Mesendoderm (in vitro differentiated cells): ENCODE data around the gene CRIM1.

Experiments
- DNase-seq: peaks from one replicate; pipeline ENCODE4 v3.0.0; 2013
- H2AK5ac ChIP-seq: 2 replicates; pipeline ENCODE4 v1.6.1; 2013; ENCODE audit warnings: low read length, inconsistent platforms
- H2BK120ac ChIP-seq: 2 replicates; pipeline ENCODE4 v1.6.1; 2013; ENCODE audit warnings: low read depth, mild to moderate bottlenecking, low read length, moderate library complexity, mixed read lengths
- H2BK15ac ChIP-seq: replicated peaks from 2 replicates; pipeline ENCODE4 v1.6.1; 2013; ENCODE audit warnings: low read depth, mild to moderate bottlenecking, moderate library complexity
- H2BK5ac ChIP-seq: 2 replicates; pipeline ENCODE4 v1.6.1; 2013; ENCODE audit warnings: low read length, inconsistent platforms
- H3K18ac ChIP-seq: 2 replicates; pipeline ENCODE4 v1.6.1; 2013; ENCODE audit warnings: mild to moderate bottlenecking, low read length, mixed read lengths
- H3K23ac ChIP-seq: one replicate; pipeline ENCODE4 v1.6.1; 2013; ENCODE audit warnings: low read length
- H3K27ac ChIP-seq: 2 replicates; pipeline ENCODE4 v1.5.1; 2013; ENCODE audit warnings: low read depth, mild to moderate bottlenecking, inconsistent platforms, low read length, moderate library complexity
- H3K27me3 ChIP-seq: 2 replicates; pipeline ENCODE4 v1.6.1; 2013; ENCODE audit warnings: low read length, control low read depth, mild to moderate bottlenecking, inconsistent platforms; ENCODE audit not compliant: insufficient read depth, poor library complexity
- H3K36me3 ChIP-seq: 2 replicates; pipeline ENCODE4 v1.6.1; 2013; ENCODE audit warnings: low read length, inconsistent platforms; ENCODE audit not compliant: control insufficient read depth, insufficient read depth
- H3K4ac ChIP-seq: one replicate; pipeline ENCODE4 v1.6.1; 2013; ENCODE audit warnings: low read depth, mild to moderate bottlenecking, low read length, moderate library complexity
- H3K4me1 ChIP-seq: 2 replicates; pipeline ENCODE4 v1.6.1; 2013; ENCODE audit warnings: low read depth, low read length, inconsistent platforms; ENCODE audit not compliant: control insufficient read depth
- H3K4me2 ChIP-seq: 2 replicates; pipeline ENCODE4 v1.6.1; 2013; ENCODE audit warnings: low read length
- H3K4me3 ChIP-seq: 2 replicates; pipeline ENCODE4 v1.5.1; 2013; ENCODE audit warnings: mild to moderate bottlenecking, low read length
- H3K56ac ChIP-seq: one replicate; pipeline ENCODE4 v1.6.1; 2013; ENCODE audit warnings: low read length
- H3K79me1 ChIP-seq: 2 replicates; pipeline ENCODE4 v1.6.1; 2013; ENCODE audit warnings: low read length, inconsistent platforms
- H3K79me2 ChIP-seq: 2 replicates; pipeline ENCODE4 v1.6.1; 2013; ENCODE audit warnings: mild to moderate bottlenecking, low read length; ENCODE audit not compliant: control insufficient read depth, insufficient read depth
- H3K9ac ChIP-seq: 2 replicates; pipeline ENCODE4 v1.6.1; 2013; ENCODE audit warnings: low read length, inconsistent platforms
- H4K5ac ChIP-seq: one replicate; pipeline ENCODE4 v1.6.1; 2013; ENCODE audit warnings: low read length
- H4K8ac ChIP-seq: one replicate; pipeline ENCODE4 v1.6.1; 2013; ENCODE audit warnings: low read depth, mild to moderate bottlenecking, control low read depth, low read length, moderate library complexity
- WGBS: extraction: QIAGEN DNeasy Blood & Tissue Kit; methylation state at CpG from one replicate; pipeline ENCODE4 v1.1.7; 2013; ENCODE audit warnings: low lambda C conversion rate, missing lambda C conversion rate; ENCODE audit not compliant: insufficient coverage; ENCODE audit errors: extremely low coverage; 5-methylcytosine and 5-hydroxymethylcytosine counted together

The CRIM1 gene

GRCh38 chr2:36578343-36579296, 223.0 kb downstream of the CRIM1 start:
- DNase-seq, result no peak
- H3K4me3 ChIP-seq, result no peak overlapping the region
- H4K5ac ChIP-seq, result no peak overlapping the region
- no peak overlapping the region for H3K23ac ChIP-seq
- no peaks in the 10 kb centered on the region for H3K4me1 ChIP-seq
- H3K79me2 ChIP-seq, result no peaks in the 10 kb centered on the region
- H3K27ac ChIP-seq, result no peak overlapping the region
- no peak overlapping the region for H3K9ac ChIP-seq
- no peak overlapping the region for H2BK5ac ChIP-seq
- H2BK120ac ChIP-seq, result no peak overlapping the region
- no peak overlapping the region for H3K56ac ChIP-seq
- H3K4ac ChIP-seq, result no peak overlapping the region
- no peaks in the 10 kb centered on the region for H3K36me3 ChIP-seq
- no peak overlapping the region for H3K18ac ChIP-seq
- WGBS, result no CpG with 5 or more reads among the region's 10 CpGs
- no peaks in the 10 kb centered on the region for H3K79me1 ChIP-seq
- no peaks in the 10 kb centered on the region for H3K27me3 ChIP-seq
- no peak overlapping the region for H2AK5ac ChIP-seq
- no peak overlapping the region for H3K4me2 ChIP-seq
- no peak overlapping the region for H2BK15ac ChIP-seq
- H4K8ac ChIP-seq, result no peak overlapping the region

GRCh38 chr2:36579297-36579664, 223.7 kb downstream of the CRIM1 start:
- Histone ChIP-seq H4K8ac (no peak overlapping the region), H2AK5ac (no peak overlapping the region), H3K79me2 (no peaks in the 10 kb centered on the region), H3K18ac (no peak overlapping the region), H3K23ac (no peak overlapping the region), H3K4me3 (no peak overlapping the region), H3K4ac (no peak overlapping the region), H3K56ac (no peak overlapping the region), H3K36me3 (no peaks in the 10 kb centered on the region), H3K79me1 (no peaks in the 10 kb centered on the region), H2BK5ac (no peak overlapping the region), H3K9ac (no peak overlapping the region), H3K27me3 (no peaks in the 10 kb centered on the region), H2BK15ac (no peak overlapping the region), H3K27ac (no peak overlapping the region), H4K5ac (no peak overlapping the region), H3K4me1 (no peaks in the 10 kb centered on the region), H3K4me2 (no peak overlapping the region), H2BK120ac (no peak overlapping the region)
- DNase-seq, result no peak

GRCh38 chr2:36582538-36582937, 227.0 kb downstream of the CRIM1 start:
- Histone ChIP-seq H2AK5ac (no peak overlapping the region), H2BK15ac (no peak overlapping the region), H3K27me3 (no peaks in the 10 kb centered on the region), H3K79me1 (no peaks in the 10 kb centered on the region), H3K9ac (no peak overlapping the region), H3K36me3 (no peaks in the 10 kb centered on the region), H3K23ac (no peak overlapping the region), H3K4ac (no peak overlapping the region), H3K18ac (no peak overlapping the region), H3K4me2 (no peak overlapping the region), H3K79me2 (no peaks in the 10 kb centered on the region), H2BK5ac (no peak overlapping the region), H2BK120ac (no peak overlapping the region), H4K8ac (no peak overlapping the region), H3K4me1 (no peaks in the 10 kb centered on the region), H3K56ac (no peak overlapping the region), H4K5ac (no peak overlapping the region), H3K4me3 (no peak overlapping the region), H3K27ac (no peak overlapping the region)
- no peak for DNase-seq
- WGBS, result no CpG with 5 or more reads among the region's 5 CpGs

GRCh38 chr2:36582951-36583350, 227.4 kb downstream of the CRIM1 start:
- no peak overlapping the region for H2BK15ac ChIP-seq

GRCh38 chr2:36584148-36584794, 228.7 kb downstream of the CRIM1 start:
- Histone ChIP-seq H2AK5ac (no peak overlapping the region), H2BK120ac (no peak overlapping the region), H3K4me2 (no peak overlapping the region), H3K56ac (no peak overlapping the region), H3K4me3 (no peak overlapping the region), H3K4me1 (no peaks in the 10 kb centered on the region), H3K27ac (no peak overlapping the region), H4K5ac (no peak overlapping the region), H3K36me3 (no peaks in the 10 kb centered on the region), H3K79me1 (no peaks in the 10 kb centered on the region), H3K18ac (no peak overlapping the region), H3K27me3 (no peaks in the 10 kb centered on the region), H3K79me2 (no peaks in the 10 kb centered on the region), H4K8ac (no peak overlapping the region), H3K4ac (no peak overlapping the region), H3K9ac (no peak overlapping the region), H3K23ac (no peak overlapping the region), H2BK15ac (no peak overlapping the region), H2BK5ac (no peak overlapping the region)
- no peak for DNase-seq
- WGBS, result no CpG with 5 or more reads among the region's 1 CpG

More at GRCh38 chr2:36582951-36583350, 227.4 kb downstream of the CRIM1 start:
- Histone ChIP-seq H3K9ac (no peak overlapping the region), H2AK5ac (no peak overlapping the region), H3K27me3 (no peaks in the 10 kb centered on the region), H4K8ac (no peak overlapping the region), H2BK5ac (no peak overlapping the region), H3K23ac (no peak overlapping the region), H3K18ac (no peak overlapping the region), H3K4ac (no peak overlapping the region), H3K36me3 (no peaks in the 10 kb centered on the region), H3K4me2 (no peak overlapping the region), H3K56ac (no peak overlapping the region), H3K27ac (no peak overlapping the region), H4K5ac (no peak overlapping the region), H3K4me3 (no peak overlapping the region), H3K4me1 (no peaks in the 10 kb centered on the region), H2BK120ac (no peak overlapping the region), H3K79me1 (no peaks in the 10 kb centered on the region), H3K79me2 (no peaks in the 10 kb centered on the region)
- no peak for DNase-seq
- no CpG with 5 or more reads among the region's 3 CpGs for WGBS
